Pulmonary artery endothelial cell (primary cell): ENCODE data around the gene MAPK11. TPM values are rescaled to one million over a fixed set of nuclear protein-coding genes. Genes with fewer than 3 reads are reported as not detected.

Experiments used
- DNase-seq: peaks from one replicate; pipeline ENCODE4 v3.0.0-alpha.2; 2011; ENCODE audit warnings: low read depth, low spot score
- total RNA-seq: library from RNA; depleted of rRNA; stranded (reverse); fragments of >200 nt; gene quantifications from 2 replicates; pipeline ENCODE4 v1.2.3, GENCODE V29; 2014

MAPK11 gene
- total RNA-seq = 16.3 and 23.3 TPM in 2 replicates

DNA sequence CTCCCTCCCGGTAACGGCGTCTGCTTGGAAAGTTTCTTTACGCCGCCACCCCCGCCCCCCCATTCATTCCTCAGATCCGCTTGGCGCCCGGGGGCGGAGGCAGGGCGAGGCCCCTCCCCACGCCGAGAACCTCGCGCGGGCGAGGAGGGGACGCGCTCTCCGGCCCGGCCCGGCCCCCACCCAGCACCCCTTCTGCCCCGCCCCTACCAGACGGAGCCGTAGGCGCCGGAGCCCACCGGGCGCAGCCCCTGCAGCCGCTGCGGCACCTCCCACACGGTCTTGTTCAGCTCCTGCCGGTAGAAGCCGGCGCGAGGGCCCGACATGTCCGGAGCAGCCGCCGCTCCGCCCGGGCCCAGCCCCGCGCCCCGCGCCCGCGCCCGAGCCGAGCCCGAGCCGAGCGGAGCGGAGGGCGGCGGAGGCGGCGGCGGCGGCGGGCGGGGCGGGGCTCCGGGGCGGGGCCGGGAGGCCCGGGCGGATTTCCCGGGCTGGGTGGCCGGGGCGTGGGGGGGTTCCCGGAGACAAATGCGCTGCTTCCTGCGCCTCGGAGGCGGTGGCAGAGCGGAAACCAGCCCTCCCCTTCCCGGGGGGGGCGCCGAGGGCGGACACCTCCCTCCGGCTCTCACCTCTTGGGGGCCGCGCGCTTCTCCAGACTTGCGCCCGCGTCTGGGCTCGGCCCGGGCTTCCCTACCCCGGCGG is at the start of gene MAPK11:
MAPK11 (minus strand) TSS at position 411 of the 696 bp plus-strand sequence; CDS start at position 323, 88 bp downstream.
- no peak for DNase-seq

DNA sequence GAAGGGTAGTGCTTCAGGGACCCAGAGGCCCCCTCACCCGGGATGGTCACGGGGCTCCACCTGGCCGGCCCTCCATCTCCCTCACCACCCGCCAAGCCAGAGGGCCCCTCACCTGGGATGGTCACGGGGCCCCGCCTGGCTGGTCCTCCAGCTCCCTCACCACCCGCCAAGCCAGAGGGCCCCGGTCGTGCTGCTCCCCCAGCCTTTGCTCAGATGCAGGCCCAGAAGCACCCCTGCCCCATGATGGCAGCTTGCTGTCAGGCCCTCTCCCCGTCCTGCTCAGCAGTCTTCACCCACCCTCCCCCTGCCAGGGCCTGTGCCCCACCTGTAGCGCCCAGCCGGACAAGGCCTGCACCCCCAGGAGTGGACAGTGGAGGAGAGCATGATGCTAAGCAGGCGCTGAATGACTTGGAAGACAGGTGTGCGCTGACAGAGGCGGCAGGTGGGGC is 49.3 kb upstream of the MAPK11 start:
- no peak for DNase-seq

DNA sequence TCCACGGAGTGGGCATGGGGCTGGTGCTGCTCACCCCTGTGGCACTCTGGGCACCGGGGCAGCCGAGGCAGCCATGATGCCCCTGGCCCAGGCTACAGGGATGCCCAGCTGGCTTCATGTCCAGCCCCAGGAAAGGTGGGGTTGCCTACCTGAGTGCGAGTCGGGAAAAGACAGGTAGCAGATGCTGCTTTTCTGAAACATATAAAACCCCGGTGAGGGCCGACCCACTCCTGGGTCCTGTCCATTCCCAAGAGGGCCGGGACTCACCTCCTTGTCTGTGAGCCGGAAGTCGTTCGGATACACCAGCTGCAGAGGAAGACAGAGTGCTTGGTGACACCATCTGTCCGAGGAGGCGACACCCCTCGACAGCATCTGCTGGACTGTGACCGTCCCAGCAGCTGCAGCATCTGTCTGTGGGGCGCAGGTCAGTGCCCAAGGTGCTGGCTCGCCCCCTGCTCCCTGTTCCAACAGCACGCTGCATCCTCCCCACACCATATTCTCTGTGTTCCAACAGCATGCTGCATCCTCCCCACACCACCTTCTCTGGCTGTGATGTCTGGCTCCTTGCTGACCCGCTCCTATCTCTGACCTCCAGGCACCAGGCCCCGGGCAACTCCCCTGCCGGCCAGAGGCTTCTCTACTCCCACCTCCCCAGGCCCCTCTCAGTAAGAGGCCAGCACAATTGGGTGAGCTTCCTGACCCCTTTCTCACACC is 48.7 kb upstream of the MAPK11 start:
- DNase-seq = no peak

DNA sequence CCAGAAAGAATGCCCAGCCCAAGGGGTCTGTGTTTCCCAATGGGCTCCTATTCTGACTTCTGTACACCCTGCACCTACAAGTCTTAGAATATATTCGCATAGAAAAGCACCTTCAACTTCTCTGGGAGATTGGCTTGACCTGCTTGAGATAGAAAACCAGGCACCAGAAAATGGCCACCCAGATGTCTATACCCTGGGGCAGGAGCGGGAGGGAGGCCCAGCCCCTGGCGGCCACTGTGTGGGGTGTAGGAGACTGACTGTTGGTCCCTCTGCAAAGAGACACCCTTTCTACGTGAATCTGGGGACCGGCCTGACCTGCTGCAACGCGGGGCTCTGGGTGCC is 48.1 kb upstream of the MAPK11 start:
- DNase-seq = no peak

DNA sequence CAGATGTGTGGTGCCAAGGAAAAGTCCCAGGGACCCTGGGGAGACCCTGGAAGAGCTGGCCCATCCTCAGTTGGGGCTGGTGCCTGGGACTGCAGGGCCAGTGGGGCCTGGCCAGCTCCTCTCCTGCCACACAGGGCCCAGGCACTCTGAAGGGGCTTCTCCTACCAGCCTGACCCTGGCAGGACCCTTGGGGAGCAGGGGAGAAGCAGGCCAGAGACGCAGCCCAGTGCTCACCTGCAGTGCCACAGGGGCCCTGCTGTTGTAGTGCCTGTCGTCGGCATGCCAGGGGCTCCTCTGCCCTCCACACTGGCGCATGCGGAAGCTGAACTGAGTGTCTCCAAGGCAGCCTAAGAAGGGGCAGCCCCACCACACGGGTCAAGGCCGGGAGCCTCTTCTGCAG is 47.5 kb upstream of the MAPK11 start:
- no peak for DNase-seq

DNA sequence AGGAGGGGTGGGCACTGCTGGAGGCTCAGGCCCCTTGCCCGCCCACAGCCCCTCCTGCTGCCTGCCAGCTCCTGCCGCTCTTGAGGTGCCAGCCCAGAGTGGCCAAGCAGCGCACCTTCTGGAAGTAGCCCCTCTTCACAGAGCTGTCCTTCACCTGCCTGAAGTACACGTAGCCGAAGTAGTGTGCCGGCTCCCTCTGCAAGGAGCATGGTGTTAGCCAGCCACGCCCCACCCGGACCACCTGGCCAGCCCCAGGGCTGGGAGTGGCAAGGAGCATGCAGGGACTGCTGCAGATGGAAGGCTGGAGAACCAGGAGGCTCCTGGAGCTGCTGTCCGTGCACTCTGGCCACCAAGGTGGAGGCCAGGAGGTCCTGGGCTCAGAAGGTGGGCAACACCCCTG is 47.0 kb upstream of the MAPK11 start:
- DNase-seq = no peak

DNA sequence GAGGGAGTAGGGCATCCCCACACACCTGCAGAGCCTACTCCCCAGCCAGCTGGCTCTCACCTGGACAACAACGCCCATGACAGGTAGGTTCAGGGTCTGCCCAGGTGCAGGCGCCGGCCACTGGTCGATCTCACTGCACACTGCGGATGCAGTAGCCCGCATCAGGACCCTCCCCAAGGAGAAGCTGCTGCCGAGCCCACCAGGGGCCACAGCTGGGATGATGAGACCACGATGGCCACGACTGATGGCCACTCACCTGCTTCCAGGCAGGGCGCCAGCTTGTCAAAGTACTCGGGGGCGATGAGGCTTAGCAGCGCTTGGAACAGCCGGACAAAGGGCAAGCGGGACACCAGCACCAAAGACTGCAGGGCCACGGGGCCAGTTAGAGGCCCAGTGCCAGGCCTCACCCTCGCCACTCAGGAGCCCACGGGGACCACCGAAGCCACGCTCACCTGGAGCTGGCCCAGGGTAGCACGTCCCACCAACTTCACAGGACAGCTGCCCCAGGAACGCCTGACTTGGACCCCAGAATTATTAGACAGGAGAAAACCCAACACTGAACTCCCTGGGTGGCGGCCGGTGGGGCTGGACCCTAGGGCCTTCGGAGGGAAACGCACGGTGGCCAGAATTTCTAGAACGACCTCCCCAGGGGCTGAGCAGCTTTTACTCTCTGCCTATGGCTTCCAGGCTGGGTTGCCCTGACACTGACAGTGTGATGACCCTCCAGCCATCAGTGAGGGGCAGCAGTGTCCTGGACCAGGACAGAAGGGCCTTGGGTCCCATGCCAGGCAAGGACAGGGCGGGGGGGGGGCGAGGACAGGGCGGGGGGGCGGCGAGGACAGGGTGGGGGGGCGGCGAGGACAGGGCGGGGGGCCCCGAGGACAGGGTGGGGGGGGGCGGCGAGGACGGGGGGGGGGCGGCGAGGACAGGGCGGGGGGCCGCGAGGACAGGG is 46.2 kb upstream of the MAPK11 start:
- no peak for DNase-seq

DNA sequence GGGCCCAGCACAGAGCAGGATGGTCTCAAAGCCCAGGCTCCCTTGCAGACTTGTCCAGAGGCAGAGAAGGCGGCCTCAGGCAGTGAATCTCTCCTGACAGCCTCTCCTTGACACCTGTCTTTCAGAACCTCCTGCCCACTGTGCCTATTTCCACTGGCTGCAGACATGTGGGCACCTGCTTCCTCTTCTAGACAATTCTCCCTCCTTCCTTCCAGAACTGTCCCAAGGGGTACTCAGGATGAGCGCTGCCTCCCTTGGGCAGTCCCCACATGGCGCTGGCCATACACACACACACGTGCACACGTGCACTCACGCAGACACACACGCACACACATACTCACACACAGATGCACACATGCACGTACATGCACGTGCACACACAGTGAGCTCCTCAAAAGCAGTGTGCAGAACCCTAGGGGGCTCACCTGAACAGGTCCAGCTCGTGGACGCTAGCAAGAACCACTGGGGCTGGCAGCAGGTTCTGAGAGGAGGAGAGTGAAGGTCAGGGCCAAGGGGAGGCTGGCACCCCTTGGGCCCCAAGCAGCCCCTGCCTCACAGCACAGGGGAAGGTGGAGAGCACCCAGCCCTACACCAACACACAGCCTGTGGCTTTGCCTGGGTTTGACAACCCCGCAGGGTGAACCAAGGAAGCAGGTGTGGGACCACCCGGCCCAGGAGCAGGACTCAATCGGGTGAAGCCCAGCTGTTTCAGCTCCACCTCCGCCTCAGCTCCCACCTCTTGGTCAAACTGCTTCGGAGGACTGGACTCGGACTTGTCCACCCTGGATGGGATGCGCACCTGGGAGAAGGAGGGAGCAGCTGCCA is 45.3 kb upstream of the MAPK11 start:
- no peak for DNase-seq

DNA sequence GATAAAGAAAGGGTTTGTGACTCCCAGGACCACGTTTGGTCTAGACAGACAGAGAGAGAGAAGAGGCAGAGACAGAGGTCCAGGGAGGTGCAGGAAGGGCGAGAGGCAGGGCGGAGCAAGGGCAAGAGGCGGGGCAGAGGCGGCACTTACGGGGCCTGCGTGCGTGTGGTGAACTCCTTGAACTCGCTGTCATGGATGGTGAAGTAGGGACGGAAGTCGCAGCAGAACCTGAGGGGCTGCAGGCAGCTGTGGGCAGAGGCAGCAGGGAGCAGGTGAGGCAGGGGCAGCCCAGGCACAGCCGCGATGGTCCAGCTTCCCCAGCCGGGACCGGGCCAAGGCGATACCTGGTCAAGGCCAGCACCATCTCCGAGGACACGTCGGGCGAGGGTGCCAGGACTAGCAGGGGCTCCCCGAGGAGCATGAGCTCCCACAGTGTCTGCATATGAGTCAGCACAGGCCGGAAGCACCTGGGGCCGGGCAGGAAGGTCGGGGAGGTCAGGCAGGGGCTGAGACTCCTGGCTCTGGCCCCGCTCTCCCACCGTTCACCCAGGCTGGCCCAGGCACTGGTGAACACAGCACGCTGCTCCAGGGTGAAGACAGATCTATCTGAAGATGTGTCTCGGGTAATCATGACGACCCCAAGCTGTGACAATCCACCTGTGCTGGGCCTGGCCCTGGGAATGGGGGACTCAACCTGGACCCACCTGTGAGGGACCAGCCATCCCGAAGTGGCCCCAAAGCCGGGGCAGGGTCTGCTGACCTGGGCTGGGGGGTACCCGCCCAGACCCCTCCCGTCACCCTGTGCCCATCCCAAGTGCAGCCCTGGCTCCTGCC is 44.5 kb upstream of the MAPK11 start:
- no peak for DNase-seq

DNA sequence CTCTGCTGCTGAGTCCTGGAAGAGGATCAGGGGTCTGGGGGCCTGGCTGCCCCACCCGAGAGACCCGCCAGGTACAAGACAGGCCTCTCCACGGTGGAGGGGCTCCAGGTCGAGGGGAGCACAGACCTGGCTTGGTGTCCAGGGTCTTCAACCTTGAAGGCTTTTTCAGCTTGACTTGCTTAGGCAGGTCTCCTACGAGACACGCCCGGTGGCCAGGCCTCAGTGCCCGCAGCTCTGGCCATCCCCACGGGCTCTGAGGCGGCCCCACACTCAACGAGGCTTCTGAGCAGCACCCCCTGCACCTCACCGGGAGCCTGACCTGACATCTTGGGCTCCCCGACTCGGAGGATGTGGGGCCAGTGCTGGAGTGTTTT is 43.9 kb upstream of the MAPK11 start:
- no peak for DNase-seq

DNA sequence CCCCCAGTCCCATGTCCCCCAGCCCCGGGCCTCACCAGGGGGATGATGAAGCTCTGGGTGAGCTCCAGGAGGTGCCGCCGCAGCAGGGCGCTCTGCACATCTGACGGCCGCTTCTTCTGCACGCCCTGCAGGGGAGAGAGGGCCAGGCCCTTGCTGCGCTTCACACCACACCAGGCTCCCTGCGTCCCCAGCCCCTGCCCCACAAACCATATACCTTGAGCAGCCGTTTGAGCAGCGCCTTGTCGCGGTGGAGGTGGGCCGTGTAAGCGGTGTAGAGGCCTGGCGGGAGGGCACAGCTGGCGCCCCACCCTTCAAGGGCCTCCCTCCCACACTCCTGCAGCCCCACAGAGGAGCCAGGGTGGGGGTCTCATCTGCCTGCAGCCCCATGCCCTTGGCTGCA is 43.4 kb upstream of the MAPK11 start:
- no peak for DNase-seq

DNA sequence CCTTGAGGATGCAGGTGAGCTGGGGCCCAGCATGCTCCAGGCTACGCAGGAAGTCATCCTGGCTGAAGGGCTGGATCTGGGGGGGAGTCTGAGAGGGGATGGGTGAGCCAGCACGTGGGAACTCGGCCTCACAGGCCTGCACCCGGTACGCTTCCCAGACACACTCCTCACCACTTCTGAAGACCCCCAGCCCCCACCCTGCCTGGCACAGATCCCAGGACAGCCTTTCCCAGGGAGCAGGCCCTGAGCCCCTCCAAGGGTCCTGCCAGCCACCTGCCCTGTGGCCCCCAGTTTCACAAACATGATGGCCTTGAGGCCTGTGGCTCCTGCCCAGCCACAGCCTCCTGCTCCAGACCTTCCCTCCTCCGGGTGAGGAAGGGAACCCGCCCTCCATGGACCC is 42.8 kb upstream of the MAPK11 start:
- no peak for DNase-seq

DNA sequence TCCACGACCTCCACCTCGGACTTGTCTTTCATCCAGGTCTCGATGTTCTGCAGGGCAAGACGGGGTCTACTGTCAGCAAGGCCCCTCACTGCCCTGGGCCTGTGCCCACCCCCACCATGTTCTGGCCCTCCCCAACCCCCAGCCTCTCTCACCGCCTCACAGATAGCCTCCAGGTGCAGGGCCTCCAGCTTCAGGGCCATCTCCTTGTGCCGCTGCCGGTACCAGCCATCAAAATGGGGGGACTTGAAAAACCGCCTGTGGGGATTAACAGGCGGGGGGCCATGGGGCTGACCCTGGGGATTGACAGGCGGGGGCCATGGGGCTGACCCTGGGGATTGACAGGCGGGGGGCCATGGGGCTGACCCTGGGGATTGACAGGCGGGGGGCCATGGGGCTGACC is 42.2 kb upstream of the MAPK11 start:
- no peak for DNase-seq

DNA sequence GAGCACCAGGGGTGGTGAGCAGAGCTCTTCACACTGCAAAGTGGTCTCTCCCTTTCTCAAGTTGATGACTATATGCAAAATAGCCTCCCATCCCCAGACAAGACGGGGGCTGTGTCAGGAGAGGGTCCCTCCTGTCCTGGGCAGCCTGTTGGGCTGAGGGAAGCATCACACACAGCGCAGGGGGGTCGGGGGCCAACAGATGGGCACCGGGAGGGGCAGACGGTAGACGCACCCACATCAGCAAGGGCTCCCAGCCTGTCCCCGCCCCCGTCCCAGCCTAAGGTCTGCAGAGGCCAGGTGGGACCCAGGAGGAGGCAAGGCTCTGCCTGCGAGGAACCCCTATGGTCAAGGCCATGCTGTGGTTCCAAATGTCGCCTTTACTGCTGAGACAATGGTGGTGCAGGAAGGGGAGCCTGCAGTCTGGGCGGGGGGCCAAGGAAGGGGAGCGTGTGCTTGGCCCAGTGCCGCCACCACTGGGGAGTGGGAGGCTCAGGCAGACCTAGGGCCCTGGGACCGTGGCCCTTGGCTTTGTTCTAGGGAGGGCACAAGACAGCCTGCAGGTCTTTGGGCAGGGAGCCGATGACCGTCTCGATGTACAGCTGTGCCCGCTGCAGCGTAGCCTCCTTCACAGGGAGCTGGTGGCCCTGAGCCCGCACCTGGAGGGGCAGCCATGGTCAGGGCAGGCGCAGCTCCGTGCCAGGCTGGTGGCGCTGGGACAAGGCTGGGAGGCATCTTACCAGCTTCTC is 41.6 kb upstream of the MAPK11 start:
- no peak for DNase-seq

DNA sequence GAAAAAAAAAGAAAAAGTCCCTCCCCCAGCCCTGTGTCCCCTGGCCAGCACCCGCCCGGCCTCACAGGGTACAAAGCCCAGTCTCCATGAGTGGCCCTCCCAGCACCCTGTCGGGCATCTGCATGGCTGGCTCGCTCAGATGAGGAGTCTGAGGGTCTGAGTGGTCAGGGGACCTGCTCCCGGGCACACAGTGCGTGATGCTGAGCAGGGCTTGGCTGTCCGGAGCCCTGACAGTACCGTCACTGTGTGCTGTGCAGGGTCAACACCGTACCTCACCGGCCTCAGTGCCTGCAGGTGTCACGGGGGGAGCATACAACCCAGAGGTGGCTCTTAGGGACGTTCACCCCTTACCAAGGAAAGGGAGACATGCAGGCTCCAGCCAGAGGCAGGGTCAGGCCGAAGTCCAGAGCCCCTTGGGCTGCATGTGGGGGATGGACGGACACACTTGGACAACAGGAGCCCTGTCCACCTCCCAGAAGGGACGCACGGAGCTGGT is 40.8 kb upstream of the MAPK11 start:
- DNase-seq = no peak

DNA sequence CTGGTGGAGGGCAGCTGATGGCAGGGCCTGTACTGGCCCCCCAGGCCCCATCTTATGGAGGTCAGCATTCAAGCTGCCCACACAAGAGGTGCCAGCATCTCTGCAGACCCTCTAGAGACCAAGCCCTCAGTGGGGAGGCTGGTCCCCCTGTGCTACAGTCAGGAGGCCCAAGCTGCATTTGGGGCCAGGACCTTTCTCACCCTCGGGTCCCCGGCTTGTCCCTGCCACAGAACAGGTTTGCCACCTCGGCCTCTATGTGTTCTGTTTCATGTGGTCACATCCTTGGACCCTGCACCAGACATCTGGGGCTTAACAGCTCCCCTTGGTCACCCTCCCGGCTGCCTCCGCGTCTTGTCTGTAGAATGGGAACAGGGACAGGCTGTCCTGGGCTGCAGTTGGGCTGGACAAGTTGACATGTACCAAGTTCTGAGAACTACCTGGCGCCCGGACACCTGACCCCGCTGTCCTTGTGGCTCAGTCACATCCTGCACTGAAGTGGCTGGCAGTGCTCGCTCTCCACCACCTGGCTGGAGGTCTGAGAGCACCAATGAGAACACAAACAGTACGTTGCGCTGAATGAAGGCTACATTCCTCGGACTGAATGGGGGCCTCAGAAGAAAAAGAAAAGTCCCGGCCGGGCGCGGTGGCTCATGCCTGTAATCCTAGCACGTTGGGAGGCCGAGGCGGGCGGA is 40.0 kb upstream of the MAPK11 start:
- DNase-seq = no peak

DNA sequence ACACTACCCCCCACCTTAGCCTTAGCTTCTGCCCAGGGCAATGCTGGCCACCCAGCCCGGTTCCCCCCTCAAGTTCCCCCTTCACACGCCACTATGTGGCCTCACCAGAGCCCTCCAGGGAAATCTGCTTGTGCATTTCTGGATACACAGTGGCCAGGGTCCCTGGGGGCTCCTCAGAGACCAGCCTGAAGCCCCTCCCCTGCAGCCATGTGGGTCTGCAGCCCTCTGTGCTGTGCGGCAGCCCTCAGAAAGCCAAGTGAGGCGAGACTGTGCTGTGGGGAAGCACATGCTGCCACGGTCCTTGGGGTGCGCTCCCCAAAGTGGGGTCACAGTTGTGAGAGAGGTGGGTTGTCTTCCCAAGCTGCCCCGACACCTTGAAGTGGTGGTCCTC is 39.4 kb upstream of the MAPK11 start:
- no peak for DNase-seq

DNA sequence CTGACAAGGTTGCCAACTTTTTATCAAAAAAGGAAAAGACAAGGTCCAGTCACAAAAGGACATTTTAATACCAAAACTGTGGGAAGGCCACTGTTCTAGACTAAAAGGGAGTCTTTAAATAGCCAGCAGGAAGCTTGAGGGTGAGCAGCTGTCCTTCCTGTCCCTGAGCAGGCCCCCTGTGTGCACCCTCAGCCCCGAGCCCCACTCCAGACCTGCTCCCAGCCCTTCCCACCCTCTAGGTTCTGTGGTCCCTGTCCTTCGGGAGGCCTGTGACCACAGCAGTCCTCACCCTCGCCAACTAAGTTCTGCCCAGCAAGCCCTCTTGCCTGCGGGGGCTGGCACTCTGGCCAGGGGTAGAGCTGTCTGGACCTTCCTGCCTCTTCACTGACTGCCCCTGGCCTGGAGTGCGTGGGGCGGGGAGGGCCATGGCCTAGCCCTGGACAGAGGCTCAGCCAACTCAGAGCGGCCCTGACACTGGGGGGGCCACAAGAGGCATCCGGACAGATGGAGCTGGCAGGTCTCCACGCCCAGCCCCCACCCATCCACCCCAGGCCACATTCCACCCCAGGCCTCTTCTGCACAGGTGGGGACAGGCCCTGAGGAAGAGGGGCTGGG is 38.9 kb upstream of the MAPK11 start:
- DNase-seq = no peak

DNA sequence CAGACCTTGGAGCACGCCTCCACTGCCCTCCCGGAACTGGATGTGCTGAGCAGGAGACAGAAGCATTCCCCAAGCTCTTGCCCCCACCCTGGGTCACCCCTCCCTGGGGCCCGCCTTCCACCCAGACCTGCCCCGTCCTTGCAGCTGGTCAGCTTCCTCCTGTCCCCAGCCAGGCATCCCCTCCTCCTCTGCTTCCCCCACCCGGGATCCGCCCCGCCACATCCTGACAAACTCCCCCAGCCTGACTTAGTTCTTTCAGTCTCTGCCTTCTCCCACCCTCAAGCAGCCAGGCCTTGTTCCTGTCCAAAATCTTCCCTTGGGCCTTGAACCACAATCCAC is 38.4 kb upstream of the MAPK11 start:
- DNase-seq = no peak
